Testis (tissue), 2 donors: ENCODE data around the gene ARHGEF11.

ENCODE experiments used
- CTCF ChIP-seq, 3 experiments: fragments of 450-650 bp in 2 of 3; fragments of 200-600 bp in 1 of 3; sonication (generic) in 1 of 3; IDR thresholded peaks; one replicate each; pipeline ENCODE4 v1.5.1; 2016 to 2019; ENCODE audit warnings: antibody characterized with exemption in 3 of 3, mild to moderate bottlenecking in 2 of 3, moderate library complexity in 1 of 3
- POLR2A ChIP-seq: fragments of 450-650 bp; IDR thresholded peaks from one replicate; pipeline ENCODE4 v1.6.1; 2017; ENCODE audit warnings: antibody characterized with exemption, mild to moderate bottlenecking, moderate library complexity

- TF ChIP-seq CTCF (IDR thresholded peaks at IDR 0.05) (no peak), POLR2A (no peak)
These were observed 120.2 kb downstream of the ARHGEF11 start for GRCh38 chr1:156925154-156926010.
